Uterus (tissue), 2 donors: ENCODE results near the gene MMP20.

Experiments
- CTCF ChIP-seq, 4 experiments: fragments of 200-600 bp in 2 of 4; fragments of 450-650 bp in 2 of 4; sonication (generic) in 2 of 4; IDR thresholded peaks; one replicate each; pipeline ENCODE4 v1.5.1; 2016 to 2019; ENCODE audit warnings: antibody characterized with exemption in 4 of 4, mild to moderate bottlenecking in 2 of 4, moderate library complexity in 1 of 4
- POLR2A ChIP-seq, 2 donors: fragments of 450-650 bp; IDR thresholded peaks; one replicate each; pipeline ENCODE4 v1.6.1; 2016; ENCODE audit warnings: antibody characterized with exemption in 2 of 2, mild to moderate bottlenecking in 1 of 2, moderate library complexity in 1 of 2

- no peak for TF ChIP-seq POLR2A (IDR thresholded peaks at IDR 0.05)
- no peak for TF ChIP-seq CTCF (IDR thresholded peaks at IDR 0.05)
These were observed 29.6 kb upstream of the MMP20 start for GRCh38 chr11:102654761-102655160.
